SU-DHL-6 (cell line): ENCODE measurements around the gene INPP5A.

Experiments used
- EZH2phosphoT487 ChIP-seq: fragments of 200-600 bp; sonication (generic), shearing (Covaris generic); conservative IDR thresholded peaks from 2 replicates; pipeline ENCODE4 v1.6.1; 2018; ENCODE audit warnings: mild to moderate bottlenecking, antibody characterized with exemption, low read length, moderate library complexity, mixed read lengths
- TF ChIP-seq, protein P1 (sequence below): fragments of 200-600 bp; sonication (generic); IDR thresholded peaks from one replicate; pipeline ENCODE4 v1.5.1; 2017; ENCODE audit warnings: antibody characterized with exemption, mild to moderate bottlenecking, low read length, moderate library complexity; ENCODE audit not compliant: insufficient read depth, poor library complexity, severe bottlenecking

DNA sequence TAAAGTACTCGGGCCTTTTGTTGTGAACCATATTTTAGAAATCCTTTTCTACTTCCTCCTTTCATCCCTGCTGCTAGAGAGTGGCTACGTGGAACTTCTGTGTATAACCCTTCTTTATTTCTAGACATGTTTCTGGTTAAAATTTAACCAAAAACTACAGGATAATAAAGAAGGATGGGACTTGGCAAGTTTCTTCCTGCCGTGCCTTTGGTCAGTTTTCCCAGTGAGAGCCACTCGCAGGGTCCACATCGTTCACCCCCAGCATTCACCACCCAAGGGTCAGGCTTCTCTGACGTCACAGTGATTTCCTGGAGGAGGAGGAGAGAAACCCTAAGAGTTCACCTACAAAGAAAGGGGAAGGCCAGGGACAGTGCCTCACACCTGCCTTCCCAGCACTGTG lies 203.0 kb downstream of the INPP5A start:
- TF ChIP-seq, protein P1, sequence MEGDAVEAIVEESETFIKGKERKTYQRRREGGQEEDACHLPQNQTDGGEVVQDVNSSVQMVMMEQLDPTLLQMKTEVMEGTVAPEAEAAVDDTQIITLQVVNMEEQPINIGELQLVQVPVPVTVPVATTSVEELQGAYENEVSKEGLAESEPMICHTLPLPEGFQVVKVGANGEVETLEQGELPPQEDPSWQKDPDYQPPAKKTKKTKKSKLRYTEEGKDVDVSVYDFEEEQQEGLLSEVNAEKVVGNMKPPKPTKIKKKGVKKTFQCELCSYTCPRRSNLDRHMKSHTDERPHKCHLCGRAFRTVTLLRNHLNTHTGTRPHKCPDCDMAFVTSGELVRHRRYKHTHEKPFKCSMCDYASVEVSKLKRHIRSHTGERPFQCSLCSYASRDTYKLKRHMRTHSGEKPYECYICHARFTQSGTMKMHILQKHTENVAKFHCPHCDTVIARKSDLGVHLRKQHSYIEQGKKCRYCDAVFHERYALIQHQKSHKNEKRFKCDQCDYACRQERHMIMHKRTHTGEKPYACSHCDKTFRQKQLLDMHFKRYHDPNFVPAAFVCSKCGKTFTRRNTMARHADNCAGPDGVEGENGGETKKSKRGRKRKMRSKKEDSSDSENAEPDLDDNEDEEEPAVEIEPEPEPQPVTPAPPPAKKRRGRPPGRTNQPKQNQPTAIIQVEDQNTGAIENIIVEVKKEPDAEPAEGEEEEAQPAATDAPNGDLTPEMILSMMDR = no peak
- no peak for TF ChIP-seq EZH2phosphoT487
